IPS-15b (cell line): ENCODE data around the gene HPRT1.

ENCODE experiments used
- H3K27me3 ChIP-seq: one replicate; pipeline ENCODE4 v1.6.1; 2013; ENCODE audit warnings: low read length; ENCODE audit not compliant: control insufficient read depth, insufficient read depth
- H3K36me3 ChIP-seq: one replicate; pipeline ENCODE4 v1.6.1; 2013; ENCODE audit warnings: low read length; ENCODE audit not compliant: control insufficient read depth, insufficient read depth
- H3K4me1 ChIP-seq: one replicate; pipeline ENCODE4 v1.6.1; 2013; ENCODE audit warnings: mild to moderate bottlenecking, low read length; ENCODE audit not compliant: control insufficient read depth, insufficient read depth
- H3K4me3 ChIP-seq: one replicate; pipeline ENCODE4 v1.5.1; 2013; ENCODE audit warnings: low read depth, low read length
- H3K9ac ChIP-seq: one replicate; pipeline ENCODE4 v1.6.1; 2013; ENCODE audit warnings: low read depth, mild to moderate bottlenecking, low read length
- H3K9me3 ChIP-seq: one replicate; pipeline ENCODE4 v1.6.1; 2013; ENCODE audit warnings: mild to moderate bottlenecking, low read length; ENCODE audit not compliant: control insufficient read depth, insufficient read depth

Gene HPRT1

DNA sequence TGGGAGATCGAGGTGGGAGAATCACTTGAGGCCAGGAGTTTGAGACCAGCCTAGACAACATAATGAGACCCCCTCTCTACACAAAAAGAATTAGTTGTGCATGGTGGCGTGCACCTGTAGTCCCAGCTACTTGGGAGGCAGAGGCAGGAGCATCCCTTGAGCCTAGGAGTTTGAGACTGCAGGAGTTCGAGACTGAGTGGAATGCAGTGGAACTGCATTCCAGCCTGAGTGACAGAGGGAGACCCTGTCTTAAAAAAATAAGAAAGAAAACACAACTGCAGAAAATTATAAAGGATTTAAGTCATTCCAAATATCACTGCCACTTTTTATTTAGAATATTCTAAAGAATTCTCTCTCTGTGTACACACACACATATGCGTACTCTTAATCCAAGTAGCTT is 18.4 kb downstream of the HPRT1 start:
- Histone ChIP-seq H3K4me3 (no peak overlapping the region), H3K27me3 (no peaks in the 10 kb centered on the region), H3K36me3 (no peaks in the 10 kb centered on the region), H3K9me3 (no peaks in the 10 kb centered on the region), H3K4me1 (no peaks in the 10 kb centered on the region), H3K9ac (no peak overlapping the region)

DNA sequence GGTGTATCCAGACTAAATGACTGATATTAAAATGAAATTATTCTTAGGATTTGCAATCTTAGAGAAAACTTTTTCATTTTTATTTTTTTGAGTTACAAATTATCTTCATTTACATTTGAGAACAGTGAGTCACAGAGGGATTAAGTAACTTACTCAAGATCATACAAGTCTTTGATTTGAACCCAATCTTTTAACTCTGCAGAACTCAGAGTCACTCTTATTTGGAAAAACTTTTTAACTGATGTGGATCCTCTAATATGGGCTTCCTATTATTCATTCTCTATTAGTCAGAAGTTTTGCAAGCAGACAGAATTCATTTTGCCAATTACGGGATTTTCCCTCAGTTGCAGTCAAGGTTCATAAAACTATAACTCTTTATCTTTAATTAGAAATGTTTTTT is 20.1 kb downstream of the HPRT1 start:
- Histone ChIP-seq H3K36me3 (no peaks in the 10 kb centered on the region), H3K9me3 (no peaks in the 10 kb centered on the region), H3K4me3 (no peak overlapping the region), H3K27me3 (no peaks in the 10 kb centered on the region), H3K9ac (no peak overlapping the region), H3K4me1 (no peaks in the 10 kb centered on the region)

DNA sequence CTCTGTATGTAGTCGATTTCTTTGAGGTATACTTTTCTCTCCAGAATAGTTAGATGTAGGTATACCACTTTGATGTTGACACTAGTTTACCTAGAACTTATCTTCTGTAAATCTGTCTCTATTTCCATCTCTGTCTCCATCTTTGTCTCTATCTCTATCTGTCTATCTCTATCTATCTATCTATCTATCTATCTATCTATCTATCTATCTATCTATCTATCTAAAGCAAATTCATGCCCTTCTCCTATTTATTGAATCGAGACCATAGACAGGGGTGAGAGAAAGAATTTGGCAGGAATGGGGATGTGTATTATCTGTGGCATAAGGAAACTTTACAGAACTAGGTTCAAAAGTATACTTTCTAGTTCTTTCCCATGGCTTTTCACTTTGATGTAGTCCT is 21.4 kb downstream of the HPRT1 start:
- no peaks in the 10 kb centered on the region for H3K36me3 ChIP-seq

GRCh38 chrX:134482371-134482770 is 22.4 kb downstream of the HPRT1 start:
- no peaks in the 10 kb centered on the region for H3K27me3 ChIP-seq
- no peak overlapping the region for H3K9ac ChIP-seq
- H3K9me3 ChIP-seq, result no peaks in the 10 kb centered on the region
- H3K36me3 ChIP-seq, result no peaks in the 10 kb centered on the region
- no peaks in the 10 kb centered on the region for H3K4me1 ChIP-seq
- H3K4me3 ChIP-seq, result no peak overlapping the region

More for the DNA sequence above, 21.4 kb downstream of the HPRT1 start:
- Histone ChIP-seq H3K9ac (no peak overlapping the region), H3K9me3 (no peaks in the 10 kb centered on the region), H3K4me3 (no peak overlapping the region), H3K27me3 (no peaks in the 10 kb centered on the region), H3K4me1 (no peaks in the 10 kb centered on the region)

- no peaks in the 10 kb centered on the region for H3K4me1 ChIP-seq
- no peak overlapping the region for H3K9ac ChIP-seq
- no peak overlapping the region for H3K4me3 ChIP-seq
- no peaks in the 10 kb centered on the region for H3K27me3 ChIP-seq
- no peaks in the 10 kb centered on the region for H3K36me3 ChIP-seq
- no peaks in the 10 kb centered on the region for H3K9me3 ChIP-seq
Measured at GRCh38 chrX:134484039-134484438, 24.1 kb downstream of the HPRT1 start.

GRCh38 chrX:134501941-134502340 is 42.0 kb downstream of the HPRT1 start:
- no peak overlapping the region for H3K4me3 ChIP-seq
- H3K36me3 ChIP-seq, result no peaks in the 10 kb centered on the region
- no peaks in the 10 kb centered on the region for H3K9me3 ChIP-seq
- no peaks in the 10 kb centered on the region for H3K4me1 ChIP-seq
- H3K27me3 ChIP-seq, result no peaks in the 10 kb centered on the region
- no peak overlapping the region for H3K9ac ChIP-seq

DNA sequence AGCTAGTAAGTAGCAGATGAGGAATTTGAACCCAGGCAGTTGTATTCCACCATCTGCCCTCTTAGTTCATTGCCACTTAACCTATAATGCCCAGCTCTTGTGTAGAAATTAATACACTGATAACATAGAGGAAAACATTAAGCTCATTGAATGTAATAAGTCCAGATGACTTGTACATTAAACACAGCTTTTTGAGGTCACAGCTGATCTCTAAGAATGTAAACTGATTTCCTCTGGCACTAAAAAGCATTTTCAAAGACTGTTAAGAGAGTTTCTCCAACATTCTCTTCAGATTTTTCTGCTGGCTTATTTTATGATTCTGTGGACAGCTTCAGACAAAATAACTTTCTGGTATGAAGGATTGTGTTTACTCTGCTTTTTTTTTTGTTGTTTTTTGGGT is 42.7 kb downstream of the HPRT1 start:
- no peaks in the 10 kb centered on the region for H3K4me1 ChIP-seq
- no peak overlapping the region for H3K4me3 ChIP-seq
- H3K36me3 ChIP-seq, result no peaks in the 10 kb centered on the region
- H3K27me3 ChIP-seq, result no peaks in the 10 kb centered on the region
- H3K9me3 ChIP-seq, result no peaks in the 10 kb centered on the region
- no peak overlapping the region for H3K9ac ChIP-seq

DNA sequence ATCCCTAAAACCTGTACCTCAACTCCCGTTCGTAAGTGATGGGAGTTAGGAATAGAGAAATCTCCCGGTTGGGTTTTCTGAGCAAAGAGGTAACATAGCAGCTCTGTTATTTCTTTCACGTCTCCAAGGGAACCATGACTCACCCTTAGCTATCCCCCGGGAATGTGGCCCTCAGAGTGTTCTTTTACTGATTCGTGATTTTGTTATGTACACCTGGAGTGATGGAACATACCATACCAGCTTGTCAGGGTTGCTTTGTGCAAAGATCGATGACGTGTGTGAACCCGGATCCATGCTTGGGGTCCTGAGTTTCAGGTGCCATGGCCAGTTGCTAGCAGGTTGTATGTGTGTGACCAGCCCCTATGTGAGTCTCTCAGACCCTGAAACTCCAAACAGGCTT is 52.6 kb downstream of the HPRT1 start:
- Histone ChIP-seq H3K4me1 (no peaks in the 10 kb centered on the region), H3K9me3 (peaks cover 4% of the 10 kb centered on the region), H3K4me3 (no peak overlapping the region), H3K9ac (no peak overlapping the region), H3K36me3 (no peaks in the 10 kb centered on the region), H3K27me3 (no peaks in the 10 kb centered on the region)

DNA sequence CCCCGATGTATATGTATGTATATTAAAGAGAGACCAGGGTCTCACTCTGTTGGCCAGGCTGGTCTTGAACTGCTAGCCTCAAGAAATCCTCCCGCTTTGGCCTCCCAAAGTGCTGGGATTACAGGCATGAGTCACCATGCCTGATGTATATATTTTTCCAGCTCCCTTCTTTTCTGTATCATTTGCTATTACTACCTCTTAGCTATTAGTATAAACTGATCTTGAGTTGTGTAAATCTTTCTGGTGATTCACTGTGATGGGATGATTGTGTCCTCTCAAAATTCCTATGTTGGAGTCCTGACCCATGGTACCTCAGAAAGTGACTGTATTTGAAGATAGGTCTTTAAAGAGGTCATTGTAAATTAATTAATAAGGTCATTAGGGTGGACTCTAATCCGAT is 53.1 kb downstream of the HPRT1 start:
- Histone ChIP-seq H3K27me3 (no peaks in the 10 kb centered on the region), H3K4me3 (no peak overlapping the region), H3K36me3 (no peaks in the 10 kb centered on the region), H3K4me1 (no peaks in the 10 kb centered on the region), H3K9me3 (peaks cover 4% of the 10 kb centered on the region), H3K9ac (no peak overlapping the region)

- no peak overlapping the region for H3K9ac ChIP-seq
- H3K4me3 ChIP-seq, result no peak overlapping the region
- H3K4me1 ChIP-seq, result no peaks in the 10 kb centered on the region
- no peaks in the 10 kb centered on the region for H3K27me3 ChIP-seq
- no peaks in the 10 kb centered on the region for H3K36me3 ChIP-seq
- no peaks in the 10 kb centered on the region for H3K9me3 ChIP-seq
Measured at GRCh38 chrX:134520860-134521390, 61.0 kb downstream of the HPRT1 start.

GRCh38 chrX:134524181-134524580 is 64.2 kb downstream of the HPRT1 start:
- Histone ChIP-seq H3K27me3 (no peaks in the 10 kb centered on the region), H3K4me1 (no peaks in the 10 kb centered on the region)

DNA sequence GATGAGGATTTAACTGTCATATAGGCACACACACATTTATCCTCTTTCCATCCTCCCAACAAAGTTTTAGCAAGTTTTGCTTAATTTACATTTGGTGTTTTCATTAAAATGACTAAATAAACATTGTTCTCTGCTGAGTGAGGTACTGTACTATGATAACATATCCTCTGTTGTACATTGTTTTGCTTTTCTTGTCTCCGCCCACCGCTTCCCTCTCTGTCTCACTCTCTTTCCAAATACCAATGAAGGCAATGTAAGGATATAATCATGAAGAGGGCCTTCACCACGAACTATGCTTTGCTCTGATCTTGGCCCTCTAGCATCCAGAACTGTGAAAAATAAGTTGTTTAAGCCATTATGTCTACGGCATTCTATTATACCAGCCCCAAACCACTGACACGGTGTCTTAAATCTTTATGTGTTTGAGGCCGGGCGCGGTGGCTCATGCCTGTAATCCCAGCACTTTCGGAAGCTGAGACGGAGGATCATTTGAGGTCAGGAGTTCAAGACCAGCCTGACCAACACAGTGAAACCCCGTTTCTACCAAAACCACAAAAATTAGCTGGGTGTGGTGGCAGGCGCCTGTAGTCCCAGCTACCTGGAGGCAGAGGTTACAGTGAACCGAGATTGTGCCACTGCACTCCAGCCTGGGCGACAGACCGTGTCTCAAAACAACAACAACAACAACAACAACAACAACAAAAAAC is 65.3 kb downstream of the HPRT1 start:
- Histone ChIP-seq H3K4me3 (no peak overlapping the region), H3K9me3 (no peaks in the 10 kb centered on the region), H3K36me3 (no peaks in the 10 kb centered on the region), H3K4me1 (no peaks in the 10 kb centered on the region), H3K9ac (no peak overlapping the region), H3K27me3 (no peaks in the 10 kb centered on the region)

More at GRCh38 chrX:134524181-134524580, 64.2 kb downstream of the HPRT1 start:
- Histone ChIP-seq H3K9ac (no peak overlapping the region), H3K36me3 (no peaks in the 10 kb centered on the region), H3K4me3 (no peak overlapping the region), H3K9me3 (no peaks in the 10 kb centered on the region)
